GM12878 (cell line): ENCODE data around the gene B3GNT2.

Experiments
- ZNF274 ChIP-seq: IDR thresholded peaks from one replicate; pipeline ENCODE4 v1.8.0; 2011; ENCODE audit not compliant: insufficient read length, insufficient read depth
- TF ChIP-seq, protein P1 (sequence below): fragments of 450-650 bp; IDR thresholded peaks from 2 replicates; pipeline ENCODE4 v1.6.1; 2016; ENCODE audit warnings: mild to moderate bottlenecking, moderate library complexity, borderline replicate concordance

DNA sequence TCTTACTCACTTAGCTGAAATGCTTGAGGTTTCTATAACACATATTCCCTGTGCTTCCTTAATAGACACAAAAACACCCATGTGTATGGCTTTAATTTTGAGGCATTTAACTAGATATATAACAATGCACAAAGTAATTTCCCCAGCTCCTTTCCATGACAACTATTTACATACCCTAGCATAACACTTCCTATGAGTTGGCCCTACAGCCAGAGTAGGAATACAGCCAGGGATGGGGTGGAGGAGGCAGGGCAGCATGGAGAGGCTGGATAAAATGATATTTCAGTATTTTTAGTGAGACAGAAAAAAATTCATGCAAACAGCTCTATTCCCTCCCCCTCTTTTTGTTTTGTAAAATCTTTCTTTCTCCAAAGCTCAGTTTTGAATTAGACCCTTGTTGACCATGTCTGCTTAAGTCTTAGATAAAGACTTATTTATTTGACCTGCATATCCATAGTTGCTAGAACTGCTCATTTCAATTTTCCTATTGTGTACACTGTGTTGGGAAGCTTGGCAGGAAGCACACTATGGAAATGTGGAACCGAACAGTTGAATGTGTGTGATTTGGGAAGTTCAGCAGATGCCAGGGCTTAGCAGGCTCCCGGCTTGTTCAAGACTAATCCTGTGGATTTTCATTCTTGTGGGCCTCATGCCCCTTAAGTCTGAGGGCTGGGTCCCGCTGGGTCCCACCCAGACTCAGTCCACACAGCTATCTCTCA lies 11.2 kb upstream of the B3GNT2 start:
- TF ChIP-seq, protein P1, sequence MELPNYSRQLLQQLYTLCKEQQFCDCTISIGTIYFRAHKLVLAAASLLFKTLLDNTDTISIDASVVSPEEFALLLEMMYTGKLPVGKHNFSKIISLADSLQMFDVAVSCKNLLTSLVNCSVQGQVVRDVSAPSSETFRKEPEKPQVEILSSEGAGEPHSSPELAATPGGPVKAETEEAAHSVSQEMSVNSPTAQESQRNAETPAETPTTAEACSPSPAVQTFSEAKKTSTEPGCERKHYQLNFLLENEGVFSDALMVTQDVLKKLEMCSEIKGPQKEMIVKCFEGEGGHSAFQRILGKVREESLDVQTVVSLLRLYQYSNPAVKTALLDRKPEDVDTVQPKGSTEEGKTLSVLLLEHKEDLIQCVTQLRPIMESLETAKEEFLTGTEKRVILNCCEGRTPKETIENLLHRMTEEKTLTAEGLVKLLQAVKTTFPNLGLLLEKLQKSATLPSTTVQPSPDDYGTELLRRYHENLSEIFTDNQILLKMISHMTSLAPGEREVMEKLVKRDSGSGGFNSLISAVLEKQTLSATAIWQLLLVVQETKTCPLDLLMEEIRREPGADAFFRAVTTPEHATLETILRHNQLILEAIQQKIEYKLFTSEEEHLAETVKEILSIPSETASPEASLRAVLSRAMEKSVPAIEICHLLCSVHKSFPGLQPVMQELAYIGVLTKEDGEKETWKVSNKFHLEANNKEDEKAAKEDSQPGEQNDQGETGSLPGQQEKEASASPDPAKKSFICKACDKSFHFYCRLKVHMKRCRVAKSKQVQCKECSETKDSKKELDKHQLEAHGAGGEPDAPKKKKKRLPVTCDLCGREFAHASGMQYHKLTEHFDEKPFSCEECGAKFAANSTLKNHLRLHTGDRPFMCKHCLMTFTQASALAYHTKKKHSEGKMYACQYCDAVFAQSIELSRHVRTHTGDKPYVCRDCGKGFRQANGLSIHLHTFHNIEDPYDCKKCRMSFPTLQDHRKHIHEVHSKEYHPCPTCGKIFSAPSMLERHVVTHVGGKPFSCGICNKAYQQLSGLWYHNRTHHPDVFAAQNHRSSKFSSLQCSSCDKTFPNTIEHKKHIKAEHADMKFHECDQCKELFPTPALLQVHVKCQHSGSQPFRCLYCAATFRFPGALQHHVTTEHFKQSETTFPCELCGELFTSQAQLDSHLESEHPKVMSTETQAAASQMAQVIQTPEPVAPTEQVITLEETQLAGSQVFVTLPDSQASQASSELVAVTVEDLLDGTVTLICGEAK, result no peak
- no peak for TF ChIP-seq ZNF274
